A549 treated with AZD2906 at 1 μM for 4 hours (cell line): Measurements from ENCODE around the gene C1GALT1C1L. TPM values are rescaled to one million over a fixed set of nuclear protein-coding genes. Genes with fewer than 3 reads are reported as not detected.

ENCODE experiments used
- total RNA-seq: library from RNA; stranded (reverse); fragments of 200-300 nt; extraction: Qiagen RNA extraction; gene quantifications from 5 replicates; pipeline ENCODE4 v1.2.3, GENCODE V29; 2022

C1GALT1C1L gene
- 1.5 to 2.6 TPM (median 2.4 TPM) in 5 replicates for total RNA-seq

GRCh38 chr2:43676322-43677050, at the start of gene C1GALT1C1L:
C1GALT1C1L (minus strand) TSS chr2:43676429; CDS start chr2:43676322, 107 bp downstream.

GRCh38 chr2:43637030-43637803, 39.0 kb downstream of the C1GALT1C1L start, which contains the start of gene PLEKHH2:
PLEKHH2 (plus strand) TSS chr2:43637260; CDS start chr2:43644674, 7,414 bp downstream.

Other genes with a start within 250 kb of the C1GALT1C1L start
- gene THADA, start 80.4 kb downstream of the C1GALT1C1L start, total RNA-seq = 16.6 to 25.2 TPM (median 21.6 TPM) in 5 replicates
- 1.6 to 2.1 TPM (median 1.9 TPM) in 5 replicates for gene PLEKHH2, start 39.2 kb downstream of the C1GALT1C1L start, total RNA-seq
- gene DYNC2LI1, start 97.6 kb upstream of the C1GALT1C1L start, total RNA-seq = 15.4 to 19.7 TPM (median 17.3 TPM) in 5 replicates
- gene ABCG5, start 162.4 kb upstream of the C1GALT1C1L start, total RNA-seq = not detected in 5 replicates
- not detected in 5 replicates for gene ABCG8, start 162.5 kb upstream of the C1GALT1C1L start, total RNA-seq